Measurements from ENCODE around the gene SSC5D. TPM values are rescaled to one million over a fixed set of nuclear protein-coding genes. Genes with fewer than 3 reads are reported as not detected.

The SSC5D gene
- total and polyA plus RNA-seq, 2 experiments from 2014 or later, result 0.23 to 0.69 TPM

DNA sequence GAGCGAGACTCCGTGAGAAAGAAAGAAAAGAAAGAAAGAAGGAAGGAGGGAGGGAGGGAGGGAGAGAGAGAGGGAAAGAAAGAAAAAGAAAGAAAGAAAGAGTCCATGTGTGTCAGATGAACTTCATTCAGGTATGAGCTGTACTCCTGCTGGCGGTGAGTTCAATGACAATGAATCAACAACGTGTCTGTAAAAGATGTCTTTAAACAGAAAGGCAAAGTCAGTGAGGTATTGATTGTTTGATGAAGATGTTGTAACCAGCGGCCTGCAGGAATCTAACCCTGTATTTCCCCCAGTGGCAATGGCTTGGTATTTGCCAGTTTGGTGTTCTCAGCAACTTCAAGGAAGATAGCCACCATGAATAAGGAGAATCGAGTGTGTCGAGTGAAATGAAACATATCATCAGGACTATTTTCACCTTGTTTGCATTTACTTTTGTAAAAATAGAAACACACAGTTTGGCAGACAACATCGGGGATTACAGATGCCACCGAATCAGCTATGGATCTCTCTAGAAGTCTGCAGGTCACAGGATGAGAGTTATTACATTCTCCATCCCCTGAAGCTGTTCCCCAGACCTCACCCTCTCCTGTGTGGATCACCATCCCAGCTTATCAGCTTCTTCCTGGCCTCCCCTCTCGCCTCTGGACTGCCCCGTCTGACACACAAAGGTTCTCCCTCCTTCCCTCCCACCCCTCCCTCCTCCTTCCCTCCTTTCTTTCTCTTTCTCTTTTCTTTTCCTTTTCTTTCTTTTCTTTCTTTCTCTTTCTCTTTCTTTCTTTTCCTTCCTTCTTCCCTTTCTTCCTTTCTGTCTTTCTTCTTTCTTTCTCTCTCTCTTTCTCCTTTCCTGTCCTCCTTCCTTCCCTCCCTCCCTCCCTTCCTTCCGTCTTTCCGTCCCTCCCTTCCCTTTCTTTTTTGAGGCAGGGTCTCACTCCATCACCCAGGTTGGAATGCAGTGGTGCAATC lies 65.3 kb downstream of the SSC5D start (continued):
- TF ChIP-seq, protein P1, sequence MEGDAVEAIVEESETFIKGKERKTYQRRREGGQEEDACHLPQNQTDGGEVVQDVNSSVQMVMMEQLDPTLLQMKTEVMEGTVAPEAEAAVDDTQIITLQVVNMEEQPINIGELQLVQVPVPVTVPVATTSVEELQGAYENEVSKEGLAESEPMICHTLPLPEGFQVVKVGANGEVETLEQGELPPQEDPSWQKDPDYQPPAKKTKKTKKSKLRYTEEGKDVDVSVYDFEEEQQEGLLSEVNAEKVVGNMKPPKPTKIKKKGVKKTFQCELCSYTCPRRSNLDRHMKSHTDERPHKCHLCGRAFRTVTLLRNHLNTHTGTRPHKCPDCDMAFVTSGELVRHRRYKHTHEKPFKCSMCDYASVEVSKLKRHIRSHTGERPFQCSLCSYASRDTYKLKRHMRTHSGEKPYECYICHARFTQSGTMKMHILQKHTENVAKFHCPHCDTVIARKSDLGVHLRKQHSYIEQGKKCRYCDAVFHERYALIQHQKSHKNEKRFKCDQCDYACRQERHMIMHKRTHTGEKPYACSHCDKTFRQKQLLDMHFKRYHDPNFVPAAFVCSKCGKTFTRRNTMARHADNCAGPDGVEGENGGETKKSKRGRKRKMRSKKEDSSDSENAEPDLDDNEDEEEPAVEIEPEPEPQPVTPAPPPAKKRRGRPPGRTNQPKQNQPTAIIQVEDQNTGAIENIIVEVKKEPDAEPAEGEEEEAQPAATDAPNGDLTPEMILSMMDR (conservative IDR thresholded peaks at IDR 0.05; ENCODE audit: low read depth in 2 of 2), result no peak
- TF ChIP-seq NANOG (IDR thresholded peaks at IDR 0.05; ENCODE audit: borderline replicate concordance), result no peak
- TF ChIP-seq CREB1 (CRISPR knock-in tag; IDR thresholded peaks at IDR 0.05; ENCODE audit: low read depth), result no peak
- no peak for TF ChIP-seq ZNF114 (CRISPR knock-in tag; IDR thresholded peaks at IDR 0.05)
- no peak for TF ChIP-seq POLR2AphosphoS5 (IDR thresholded peaks at IDR 0.05; ENCODE audit: low read depth)
- no peak for TF ChIP-seq STAT1 (IDR thresholded peaks at IDR 0.05; ENCODE audit: unreplicated experiment)

DNA sequence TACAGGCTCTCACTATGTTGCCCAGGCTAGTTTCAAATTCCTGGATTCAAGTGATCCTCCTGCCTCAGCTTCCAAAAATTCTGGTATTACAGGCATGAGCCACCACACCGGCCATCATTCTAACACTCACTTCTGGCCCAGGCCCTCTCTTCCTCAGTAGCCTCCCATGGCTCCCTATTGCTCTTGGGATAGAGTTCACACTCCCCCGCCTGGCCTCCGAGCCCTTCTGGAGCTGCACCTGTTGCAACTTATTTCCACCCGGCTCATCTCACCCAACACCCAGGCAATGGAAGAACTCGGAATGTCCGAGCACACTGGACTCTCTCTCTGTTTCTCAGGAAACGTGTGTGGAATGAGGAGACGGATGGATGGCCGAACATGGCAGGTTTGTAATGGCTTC lies 66.1 kb downstream of the SSC5D start:
- H3K4me1 Mint-ChIP-seq, result peaks cover 34% of the 10 kb centered on the region
- H3K27me3 ChIP-seq (ENCODE audit: insufficient read depth), result no peaks in the 10 kb centered on the region
- H3F3A ChIP-seq (replicated peaks; ENCODE audit: low read depth), result no peaks in the 10 kb centered on the region; the same call in 1 of the 2 replicates
- H4K20me1 ChIP-seq (replicated peaks; ENCODE audit: insufficient read depth), result no peaks in the 10 kb centered on the region
- H3K9me2 ChIP-seq (ENCODE audit: insufficient read depth), result no peaks in the 10 kb centered on the region
- no peaks in the 10 kb centered on the region for H3K9me3 Mint-ChIP-seq
- H3K27me3 Mint-ChIP-seq (ENCODE audit: insufficient read depth, low read depth, poor library complexity), result peaks cover 21% of the 10 kb centered on the region
- H3K27ac Mint-ChIP-seq, result no peak overlapping the region
- H3K79me2 ChIP-seq (replicated peaks; ENCODE audit: insufficient read depth), result no peaks in the 10 kb centered on the region
- H3K27ac ChIP-seq (ENCODE audit: low read depth), result no peak overlapping the region
- no peak overlapping the region for H3K4me2 ChIP-seq
- H3K4me3 ChIP-seq, result no peak overlapping the region
- DNase-seq (ENCODE audit: low spot score) (no peak), ATAC-seq (no peak)
- H3K36me3 ChIP-seq (ENCODE audit: insufficient read depth), result no peaks in the 10 kb centered on the region
- no peak overlapping the region for H3K4me3 Mint-ChIP-seq
- no peaks in the 10 kb centered on the region for H3K36me3 Mint-ChIP-seq (ENCODE audit: low read depth)
- no peak overlapping the region for H2AFZ ChIP-seq
- peaks cover 17% of the 10 kb centered on the region for H3K4me1 ChIP-seq (ENCODE audit: insufficient read depth)
- TF ChIP-seq, protein P2, sequence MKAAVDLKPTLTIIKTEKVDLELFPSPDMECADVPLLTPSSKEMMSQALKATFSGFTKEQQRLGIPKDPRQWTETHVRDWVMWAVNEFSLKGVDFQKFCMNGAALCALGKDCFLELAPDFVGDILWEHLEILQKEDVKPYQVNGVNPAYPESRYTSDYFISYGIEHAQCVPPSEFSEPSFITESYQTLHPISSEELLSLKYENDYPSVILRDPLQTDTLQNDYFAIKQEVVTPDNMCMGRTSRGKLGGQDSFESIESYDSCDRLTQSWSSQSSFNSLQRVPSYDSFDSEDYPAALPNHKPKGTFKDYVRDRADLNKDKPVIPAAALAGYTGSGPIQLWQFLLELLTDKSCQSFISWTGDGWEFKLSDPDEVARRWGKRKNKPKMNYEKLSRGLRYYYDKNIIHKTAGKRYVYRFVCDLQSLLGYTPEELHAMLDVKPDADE (IDR thresholded peaks at IDR 0.05), result no peak
- TF ChIP-seq, protein P3, sequence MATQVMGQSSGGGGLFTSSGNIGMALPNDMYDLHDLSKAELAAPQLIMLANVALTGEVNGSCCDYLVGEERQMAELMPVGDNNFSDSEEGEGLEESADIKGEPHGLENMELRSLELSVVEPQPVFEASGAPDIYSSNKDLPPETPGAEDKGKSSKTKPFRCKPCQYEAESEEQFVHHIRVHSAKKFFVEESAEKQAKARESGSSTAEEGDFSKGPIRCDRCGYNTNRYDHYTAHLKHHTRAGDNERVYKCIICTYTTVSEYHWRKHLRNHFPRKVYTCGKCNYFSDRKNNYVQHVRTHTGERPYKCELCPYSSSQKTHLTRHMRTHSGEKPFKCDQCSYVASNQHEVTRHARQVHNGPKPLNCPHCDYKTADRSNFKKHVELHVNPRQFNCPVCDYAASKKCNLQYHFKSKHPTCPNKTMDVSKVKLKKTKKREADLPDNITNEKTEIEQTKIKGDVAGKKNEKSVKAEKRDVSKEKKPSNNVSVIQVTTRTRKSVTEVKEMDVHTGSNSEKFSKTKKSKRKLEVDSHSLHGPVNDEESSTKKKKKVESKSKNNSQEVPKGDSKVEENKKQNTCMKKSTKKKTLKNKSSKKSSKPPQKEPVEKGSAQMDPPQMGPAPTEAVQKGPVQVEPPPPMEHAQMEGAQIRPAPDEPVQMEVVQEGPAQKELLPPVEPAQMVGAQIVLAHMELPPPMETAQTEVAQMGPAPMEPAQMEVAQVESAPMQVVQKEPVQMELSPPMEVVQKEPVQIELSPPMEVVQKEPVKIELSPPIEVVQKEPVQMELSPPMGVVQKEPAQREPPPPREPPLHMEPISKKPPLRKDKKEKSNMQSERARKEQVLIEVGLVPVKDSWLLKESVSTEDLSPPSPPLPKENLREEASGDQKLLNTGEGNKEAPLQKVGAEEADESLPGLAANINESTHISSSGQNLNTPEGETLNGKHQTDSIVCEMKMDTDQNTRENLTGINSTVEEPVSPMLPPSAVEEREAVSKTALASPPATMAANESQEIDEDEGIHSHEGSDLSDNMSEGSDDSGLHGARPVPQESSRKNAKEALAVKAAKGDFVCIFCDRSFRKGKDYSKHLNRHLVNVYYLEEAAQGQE (IDR thresholded peaks at IDR 0.05; ENCODE audit: unreplicated experiment), result no peak
- TF ChIP-seq, protein P1 (conservative IDR thresholded peaks at IDR 0.05; ENCODE audit: low read depth in 2 of 2), result no peak
- TF ChIP-seq JUNB (IDR thresholded peaks at IDR 0.05; ENCODE audit: unreplicated experiment) (no peak), POLR2AphosphoS5 (IDR thresholded peaks at IDR 0.05; ENCODE audit: low read depth) (no peak), NANOG (IDR thresholded peaks at IDR 0.05; ENCODE audit: borderline replicate concordance) (no peak), EZH2 (IDR thresholded peaks at IDR 0.05; ENCODE audit: low read depth, unreplicated experiment) (no peak), ZNF331 (CRISPR knock-in tag; IDR thresholded peaks at IDR 0.05; ENCODE audit: low read depth) (no peak), STAT1 (IDR thresholded peaks at IDR 0.05; ENCODE audit: unreplicated experiment) (no peak), EZH2phosphoT487 (IDR thresholded peaks at IDR 0.05; ENCODE audit: unreplicated experiment) (no peak), CREB1 (CRISPR knock-in tag; IDR thresholded peaks at IDR 0.05; ENCODE audit: low read depth) (no peak), ZNF114 (CRISPR knock-in tag; IDR thresholded peaks at IDR 0.05) (no peak)
